NCI-H1417 treated with DMSO at 0.1 percent for 48 hours (cell line): ENCODE data around the gene PLA2G4F.

Experiments used
- DNase-seq: peaks from one replicate; lab custom pipeline; 2025; lab: John Stamatoyannopoulos, UW

Gene PLA2G4F

GRCh38 chr15:42156243-42156922, at the start of gene PLA2G4F:
TSS of gene PLA2G4F (minus strand) at chr15:42156636. CDS start at chr15:42156549, 87 bp downstream.
- no peak for DNase-seq

DNA sequence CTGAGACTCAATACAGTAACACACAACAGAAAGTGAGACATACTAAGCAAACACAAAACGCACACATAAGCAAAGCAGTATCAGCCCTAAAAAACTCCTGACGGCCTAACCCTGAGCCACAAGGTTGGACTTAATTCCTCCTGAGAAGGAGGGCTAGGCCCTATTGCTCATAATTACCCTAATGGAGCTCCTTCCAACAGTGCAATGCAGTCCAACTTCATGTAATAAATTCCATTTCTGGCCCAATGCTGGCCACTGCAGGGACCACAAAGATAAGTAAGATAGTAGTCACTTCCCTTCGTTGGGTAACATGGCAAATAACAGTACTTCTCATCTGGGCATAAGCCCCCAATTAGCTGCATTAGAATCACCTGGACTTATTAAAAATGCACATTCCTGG, 47.5 kb upstream of the PLA2G4F start:
- DNase-seq, result no peak

- DNase-seq, result no peak
Observed at GRCh38 chr15:42202653-42203052, 46.2 kb upstream of the PLA2G4F start.

GRCh38 chr15:42201801-42202200, 45.4 kb upstream of the PLA2G4F start:
- DNase-seq, result no peak

- DNase-seq, result no peak
Observed at GRCh38 chr15:42199126-42199525, 42.7 kb upstream of the PLA2G4F start.

- no peak for DNase-seq
Observed at GRCh38 chr15:42198516-42198915, 42.1 kb upstream of the PLA2G4F start.

GRCh38 chr15:42194513-42194912, 38.1 kb upstream of the PLA2G4F start:
- no peak for DNase-seq

DNA sequence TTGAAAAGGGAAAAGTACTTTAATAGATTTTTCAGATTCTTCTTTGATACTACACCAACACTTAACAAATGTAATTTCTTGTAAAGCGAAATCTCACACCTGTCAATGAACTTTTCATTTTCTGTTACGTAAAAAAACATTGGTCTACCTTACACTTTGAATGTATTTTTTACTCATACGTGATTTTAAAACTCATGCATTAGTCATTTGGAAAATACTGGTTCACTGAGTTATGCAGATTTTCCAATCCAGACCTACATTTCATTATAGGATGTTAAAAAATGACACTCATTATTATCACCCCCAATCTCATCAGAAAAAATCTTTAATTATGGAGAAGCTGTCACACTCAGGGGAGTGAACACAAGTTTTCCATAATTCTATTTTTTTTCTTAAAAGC, 36.9 kb upstream of the PLA2G4F start:
- no peak for DNase-seq

DNA sequence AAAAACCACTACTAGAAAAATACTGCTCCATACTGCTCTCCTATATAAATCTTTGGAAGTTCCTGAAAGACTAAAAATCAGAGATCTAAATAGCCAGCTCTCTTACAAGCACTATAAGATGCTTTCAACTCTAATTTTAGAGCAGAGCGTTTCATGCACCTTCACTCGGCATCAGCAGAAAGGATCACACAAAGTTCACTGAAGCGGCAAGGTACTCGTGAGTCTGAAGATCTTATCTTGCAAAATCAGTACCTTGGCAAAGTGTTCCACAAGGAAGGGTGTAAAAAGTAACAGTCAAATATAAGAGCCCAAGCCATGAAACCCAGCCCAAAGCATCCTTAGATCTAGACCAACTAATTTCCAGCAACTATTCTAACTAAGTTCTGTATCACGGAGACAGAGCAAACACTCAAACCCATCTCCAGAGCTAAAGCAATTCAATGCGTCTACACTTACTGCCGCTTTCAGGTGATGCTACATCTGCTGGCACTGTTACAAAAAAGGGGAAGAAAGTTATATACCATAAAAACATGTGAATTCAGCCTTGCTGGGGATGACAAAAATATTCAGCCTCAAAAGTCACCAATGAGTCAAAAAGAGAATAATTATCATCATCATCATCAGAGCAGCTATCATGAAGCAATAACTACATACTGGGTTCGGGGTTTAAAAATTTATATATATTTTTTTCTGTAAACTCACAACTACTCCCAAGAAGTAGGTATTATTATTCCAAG, 35.3 kb upstream of the PLA2G4F start:
- DNase-seq, result no peak

DNA sequence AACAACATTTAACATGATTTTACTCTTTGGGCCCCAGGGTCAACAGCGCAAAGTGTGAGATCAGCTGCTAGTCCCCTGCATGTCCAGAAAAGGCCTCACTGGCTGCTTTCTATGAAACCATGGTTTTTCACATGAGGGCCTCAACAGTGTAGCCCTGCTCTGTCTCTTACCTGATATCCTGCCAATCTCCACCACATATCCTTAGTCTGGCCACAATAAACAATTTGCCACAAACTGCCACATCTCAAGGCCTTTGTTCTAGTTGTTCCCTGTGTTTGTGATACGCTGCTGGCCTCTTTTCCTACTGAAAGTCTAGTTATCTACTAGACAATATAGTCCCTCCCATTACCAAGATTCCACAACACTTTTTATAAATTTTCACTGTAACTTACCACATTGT, 33.9 kb upstream of the PLA2G4F start:
- DNase-seq, result no peak

- no peak for DNase-seq
Observed at GRCh38 chr15:42185801-42186200, 29.4 kb upstream of the PLA2G4F start.

GRCh38 chr15:42184736-42185135, 28.3 kb upstream of the PLA2G4F start:
- no peak for DNase-seq

GRCh38 chr15:42184296-42184695, 27.9 kb upstream of the PLA2G4F start:
- DNase-seq, result no peak

GRCh38 chr15:42182961-42183360, 26.5 kb upstream of the PLA2G4F start:
- DNase-seq, result no peak

DNA sequence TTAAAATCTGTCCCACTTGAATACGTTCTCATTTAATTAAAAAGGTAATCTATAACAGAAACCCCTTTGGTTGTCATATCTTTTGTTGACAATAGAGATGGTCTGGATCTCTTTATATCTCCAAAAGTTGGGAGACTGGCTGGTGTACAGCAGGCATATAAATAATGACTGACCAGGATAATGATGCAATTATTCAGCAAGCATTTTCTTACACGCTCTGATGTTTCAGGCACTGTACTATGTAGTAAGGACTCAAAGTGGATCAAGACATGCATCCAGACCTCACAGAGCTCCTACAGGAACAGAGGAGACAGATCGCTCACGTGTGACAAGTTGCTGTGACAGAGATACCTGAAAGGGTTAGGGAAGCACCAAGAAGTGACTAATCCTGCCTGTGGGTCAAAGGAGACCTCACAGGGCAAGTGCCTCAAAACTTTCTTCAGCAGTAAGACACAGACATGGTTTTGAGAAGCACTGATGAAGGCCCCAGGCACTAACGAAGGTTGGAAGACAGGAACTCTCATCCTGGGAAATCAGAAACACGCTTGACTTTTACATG, 26.0 kb upstream of the PLA2G4F start:
- DNase-seq, result no peak

DNA sequence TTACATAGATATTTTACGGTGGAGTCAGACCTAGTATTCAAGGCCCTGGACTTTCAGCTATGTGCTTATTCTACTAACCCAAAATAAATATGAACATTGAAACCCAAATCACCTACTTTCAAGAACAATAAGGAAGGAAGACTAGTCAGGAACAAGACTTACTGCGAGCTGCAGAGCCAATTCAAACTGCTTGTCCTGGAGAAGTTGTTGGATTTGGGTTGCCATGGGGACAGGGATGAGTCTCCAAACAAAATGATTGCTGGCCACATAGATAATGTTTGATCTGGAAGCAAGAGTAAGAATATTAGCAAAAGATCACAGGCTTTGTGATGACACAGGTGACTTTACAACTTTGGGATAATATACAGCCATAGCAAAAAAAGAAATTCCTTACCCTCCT, 21.6 kb upstream of the PLA2G4F start:
- DNase-seq, result no peak

DNA sequence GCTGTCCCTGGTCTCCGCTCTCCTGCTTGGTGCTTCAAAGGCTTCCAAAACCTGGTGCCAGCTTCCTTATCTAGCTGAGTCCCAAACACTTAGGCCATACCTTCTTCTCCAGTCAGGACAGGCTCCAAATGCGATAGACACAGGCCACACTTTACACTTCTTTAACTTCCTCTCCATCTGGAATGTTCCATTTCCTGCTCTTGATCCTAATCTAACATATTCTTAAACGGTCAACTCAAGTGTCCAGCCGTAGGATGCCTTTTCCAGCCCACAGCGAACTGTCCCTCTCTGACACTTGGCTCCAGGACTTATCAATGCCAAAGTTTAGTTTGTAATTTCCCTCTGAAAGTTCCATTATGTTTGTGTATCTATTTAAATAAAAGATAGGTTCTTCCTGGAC, 19.2 kb upstream of the PLA2G4F start:
- no peak for DNase-seq

DNA sequence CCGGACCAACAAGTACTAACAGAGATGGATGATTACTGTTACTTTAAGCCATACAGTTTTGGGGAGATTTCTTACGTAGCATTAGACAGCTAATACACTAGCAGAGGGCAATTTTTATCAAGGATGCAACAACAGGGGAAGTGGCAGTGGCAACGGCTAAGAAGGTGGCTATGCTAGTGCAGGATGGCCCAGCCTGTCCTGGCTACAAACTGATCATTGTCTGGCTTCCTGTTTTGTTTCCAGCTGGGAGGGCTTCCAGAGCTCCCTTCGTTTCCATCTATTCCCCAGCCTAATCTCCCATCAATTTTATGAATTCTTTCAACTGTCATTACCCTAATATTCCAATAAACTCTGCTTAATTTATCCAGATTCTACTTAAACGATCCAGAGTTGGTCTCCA, 16.0 kb upstream of the PLA2G4F start:
- no peak for DNase-seq

- DNase-seq, result no peak
Observed at GRCh38 chr15:42171795-42172194, 15.4 kb upstream of the PLA2G4F start.

DNA sequence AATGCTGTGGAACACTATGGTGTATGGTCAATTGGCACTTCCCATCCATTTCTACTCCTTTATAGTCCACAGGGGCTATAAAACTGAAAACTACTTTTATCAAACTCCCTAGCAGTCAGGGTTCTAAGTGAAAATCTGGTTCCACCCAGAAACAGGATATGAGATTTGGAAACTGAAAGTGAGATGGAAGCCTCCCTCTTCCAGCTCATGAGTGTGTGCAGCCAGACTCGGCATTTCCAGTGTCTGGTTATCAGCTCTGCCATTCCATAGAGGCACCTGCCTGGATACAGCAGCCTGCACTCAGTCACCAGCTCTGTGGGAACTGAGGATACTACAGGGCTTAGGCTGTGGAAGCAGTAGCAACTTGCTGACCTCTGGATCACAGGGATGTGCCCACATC, 14.7 kb upstream of the PLA2G4F start:
- DNase-seq, result no peak

- no peak for DNase-seq
Observed at GRCh38 chr15:42166225-42166940, 9.9 kb upstream of the PLA2G4F start.

DNA sequence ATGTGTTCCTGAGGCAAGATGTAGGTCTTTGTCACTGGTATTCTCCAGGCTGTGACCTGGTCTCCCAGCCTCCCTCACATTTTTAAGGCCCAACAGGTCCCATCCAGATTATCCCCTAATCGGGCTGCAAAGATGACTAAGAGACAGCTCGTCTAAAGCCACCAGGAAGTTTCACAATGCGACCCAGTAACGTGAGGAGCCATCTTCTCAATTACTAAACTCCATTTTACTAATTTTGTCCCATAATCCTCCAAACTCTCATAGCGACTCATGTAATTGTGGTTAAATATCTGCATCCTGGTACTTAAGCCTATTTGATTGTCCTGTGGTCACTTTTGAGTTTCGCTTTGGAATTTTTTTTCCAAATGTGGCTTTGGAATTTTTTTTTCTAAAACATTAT, 8.7 kb upstream of the PLA2G4F start:
- DNase-seq, result no peak
